ENCODE data around the gene BMAL1.

Gene BMAL1

DNA sequence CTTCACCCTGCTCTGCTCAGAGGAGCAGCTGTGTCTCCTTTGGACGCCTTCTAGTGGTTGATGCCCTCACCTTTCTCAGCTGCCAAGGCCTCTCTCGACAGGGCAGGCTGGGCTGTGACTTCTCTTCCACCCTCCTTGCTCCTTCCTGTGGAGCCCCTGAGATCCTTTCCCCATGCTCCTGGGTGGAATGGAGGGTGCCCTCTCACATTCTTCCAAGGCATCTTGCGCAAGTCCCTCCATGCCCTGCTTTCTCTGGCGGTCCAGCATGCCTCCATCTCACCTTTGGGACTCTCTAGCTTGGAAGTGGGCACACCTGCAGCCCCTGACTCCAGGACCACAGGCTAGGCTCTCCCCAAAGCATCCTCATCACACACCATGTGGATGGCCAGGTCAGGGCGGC lies 68.9 kb downstream of the BMAL1 start:
- no peak for DNase-seq

DNA sequence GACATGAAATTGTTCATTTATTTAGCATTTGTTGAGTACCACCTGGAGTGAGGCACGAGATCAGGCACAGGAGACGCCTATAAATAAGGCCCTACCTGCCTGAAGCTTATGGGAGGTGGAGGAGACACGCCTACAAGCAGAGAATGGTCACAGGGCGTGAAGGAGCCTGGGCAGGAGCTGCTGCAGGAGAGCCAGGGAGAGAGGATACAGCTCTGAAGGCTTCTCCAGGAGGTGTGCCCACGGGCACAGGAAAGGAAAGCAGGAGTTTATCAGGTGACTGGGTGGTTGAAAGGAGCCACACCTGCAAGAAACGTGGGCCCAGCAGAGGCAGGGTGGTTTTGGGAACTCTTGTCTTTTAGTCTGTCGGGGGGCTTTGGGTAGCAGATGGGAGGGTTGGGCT lies 70.3 kb downstream of the BMAL1 start:
- DNase-seq = no peak

DNA sequence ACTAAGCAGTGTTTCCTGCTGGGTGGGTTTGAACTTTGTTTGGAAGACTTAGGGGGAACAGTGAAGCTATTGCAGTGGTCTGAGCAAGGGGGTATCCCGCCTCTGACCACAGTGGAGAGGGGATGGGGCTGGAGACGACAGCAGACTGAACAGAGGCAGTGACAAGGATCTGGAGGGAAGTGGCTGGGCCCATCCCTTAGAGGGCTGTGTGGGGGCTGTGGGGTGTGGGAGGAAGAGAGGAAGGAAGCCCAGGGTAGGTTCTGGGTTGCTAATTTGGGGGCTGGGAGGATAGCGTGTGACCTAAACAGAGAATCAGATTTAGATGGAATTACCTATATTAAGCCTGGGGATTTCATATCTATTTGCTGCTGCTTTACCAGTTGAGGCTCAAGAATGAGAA lies 70.7 kb downstream of the BMAL1 start:
- no peak for DNase-seq

DNA sequence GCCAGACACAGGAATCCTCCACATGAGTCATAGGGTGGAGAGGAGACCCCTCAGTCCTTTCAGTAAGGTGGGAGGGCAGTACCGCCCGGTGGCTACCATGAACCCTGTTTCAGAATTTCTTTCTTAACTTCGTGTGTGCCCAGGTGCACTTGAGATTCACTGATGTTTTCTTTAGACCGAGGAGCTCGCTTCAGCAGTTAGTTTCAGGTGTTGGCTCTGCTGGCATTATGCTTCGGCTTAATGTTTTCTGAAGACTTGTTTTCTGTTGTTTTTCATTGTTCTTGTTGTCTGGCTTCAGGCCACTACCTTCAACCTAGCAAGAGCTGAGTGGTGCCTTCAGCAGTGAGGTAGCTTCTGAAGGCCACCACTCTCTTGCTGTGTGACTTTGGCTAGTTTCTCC lies 71.5 kb downstream of the BMAL1 start:
- DNase-seq = no peak

DNA sequence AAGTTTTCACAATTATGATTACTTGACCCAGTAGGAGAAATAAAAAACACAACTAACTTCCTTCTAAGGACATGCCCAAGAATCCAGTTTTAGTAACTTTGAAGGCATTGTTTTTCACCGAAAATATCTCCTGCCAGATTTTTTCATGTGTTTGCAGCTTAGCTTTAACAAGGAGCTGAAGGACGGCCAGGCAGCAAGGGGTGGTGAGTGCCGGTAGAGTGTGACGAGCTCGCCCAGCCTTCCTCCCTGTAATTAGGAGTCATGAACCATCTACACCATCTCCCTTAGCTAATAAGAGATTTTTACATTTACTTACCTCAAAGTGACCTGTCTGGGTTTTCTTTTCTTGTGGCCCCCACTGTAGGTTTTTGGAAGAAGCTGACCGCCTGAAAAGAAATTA lies 72.0 kb downstream of the BMAL1 start:
- DNase-seq = no peak

DNA sequence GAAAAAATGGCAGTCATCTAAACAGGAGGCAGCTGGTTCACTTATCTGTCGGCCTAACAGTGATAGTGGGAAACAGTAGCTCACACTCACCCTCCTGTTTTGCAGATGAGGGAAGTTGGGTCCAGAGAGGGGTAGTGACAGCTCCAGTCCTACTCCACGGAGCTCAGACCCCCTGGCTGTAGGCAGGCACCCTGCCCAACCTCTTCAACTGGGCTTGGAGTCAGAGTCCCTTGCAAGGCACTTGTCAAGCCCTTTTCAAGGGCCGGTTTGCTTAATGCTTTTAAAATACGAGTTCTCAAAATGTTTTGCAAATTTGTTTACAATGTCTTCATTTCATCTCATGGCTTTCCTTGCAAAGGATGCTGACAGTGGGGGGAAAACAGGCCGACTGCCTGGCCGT lies 75.1 kb downstream of the BMAL1 start:
- DNase-seq = no peak

DNA sequence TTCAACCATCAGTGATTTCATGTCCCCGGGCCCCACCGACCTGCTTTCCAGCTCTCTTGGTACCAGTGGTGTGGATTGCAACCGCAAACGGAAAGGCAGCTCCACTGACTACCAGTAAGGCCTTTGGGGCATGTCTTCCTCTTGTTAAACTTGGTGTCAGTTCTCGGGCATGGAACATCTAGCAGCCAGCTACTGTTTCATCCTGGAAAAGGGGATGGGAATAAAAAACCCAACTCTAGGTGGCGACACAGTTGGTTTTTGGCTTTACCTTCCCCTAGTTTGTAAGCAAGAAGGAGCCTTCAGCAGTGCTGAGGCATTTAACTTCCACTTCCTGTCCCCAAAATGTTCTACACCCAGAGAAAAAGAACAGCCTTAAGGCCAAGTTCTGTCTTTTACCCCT lies 76.7 kb downstream of the BMAL1 start:
- DNase-seq = no peak

DNA sequence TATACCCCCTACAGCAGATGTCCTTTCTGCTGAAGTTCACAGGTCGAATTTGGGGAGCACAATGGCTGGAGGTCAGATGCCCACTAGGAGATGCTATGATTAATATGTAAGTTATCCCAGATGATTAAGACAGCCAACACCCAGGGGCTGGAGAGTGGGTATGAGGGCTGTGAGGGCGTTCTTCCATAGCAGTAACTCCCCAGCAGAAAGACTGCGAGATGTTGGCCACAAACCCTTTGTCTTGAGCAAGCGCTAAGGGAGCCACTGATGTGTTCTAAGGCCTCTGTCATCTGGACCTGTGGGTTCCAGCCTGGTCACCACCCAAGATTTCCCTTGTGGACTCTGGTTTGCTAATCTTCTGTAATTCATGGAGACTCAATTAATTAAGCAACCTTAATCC lies 77.6 kb downstream of the BMAL1 start:
- DNase-seq = no peak

DNA sequence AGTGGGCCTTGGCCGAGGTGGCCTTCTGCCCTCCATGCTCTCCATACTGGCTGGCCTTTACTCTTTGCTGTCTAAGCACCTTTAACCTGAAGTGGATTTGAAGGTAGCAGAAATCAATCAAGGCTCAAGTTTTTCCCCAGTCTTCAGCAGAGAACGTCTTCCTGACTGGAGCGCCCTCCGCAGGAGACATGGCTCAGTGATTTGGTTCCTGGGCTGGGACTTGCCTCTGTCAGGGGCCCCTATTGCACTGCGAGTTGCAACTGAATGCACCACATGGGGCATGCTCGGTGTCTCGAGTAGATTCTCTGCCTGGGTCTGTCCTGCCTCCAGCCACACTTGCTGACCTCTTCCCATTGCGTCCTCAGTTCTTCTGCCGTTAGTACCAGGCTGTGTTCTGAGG lies 79.6 kb downstream of the BMAL1 start:
- no peak for DNase-seq

DNA sequence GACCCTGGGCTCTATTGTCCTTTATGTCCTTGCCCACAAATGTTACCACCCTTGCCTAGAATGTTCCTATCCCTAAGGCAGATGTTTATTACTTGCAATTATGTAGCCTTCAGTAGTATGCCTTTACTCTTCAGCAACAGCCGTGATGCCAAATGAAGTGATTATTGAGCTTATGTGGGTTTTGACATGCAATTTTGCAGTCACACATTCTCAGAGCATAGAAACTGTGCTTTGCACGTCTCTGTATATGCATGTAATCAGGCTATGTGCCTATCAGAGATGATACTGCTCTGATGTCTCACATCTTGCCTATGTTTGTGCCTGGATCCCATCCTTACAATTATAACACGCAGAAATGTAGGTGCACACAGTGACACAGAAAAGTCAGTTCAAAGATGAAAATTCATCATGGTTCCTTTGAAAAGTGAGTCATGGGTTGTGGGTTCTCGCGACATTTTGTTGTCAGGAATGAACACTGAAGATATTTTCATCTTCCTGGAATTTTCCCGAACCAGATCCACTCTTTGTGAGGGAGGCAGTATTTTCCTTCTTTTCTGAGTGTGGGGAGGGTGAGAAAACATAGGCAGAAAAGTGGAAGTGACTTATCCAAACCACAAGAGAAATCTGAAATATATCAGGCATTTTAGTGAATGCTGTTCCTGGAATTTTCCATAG lies 81.1 kb downstream of the BMAL1 start:
- DNase-seq = no peak

DNA sequence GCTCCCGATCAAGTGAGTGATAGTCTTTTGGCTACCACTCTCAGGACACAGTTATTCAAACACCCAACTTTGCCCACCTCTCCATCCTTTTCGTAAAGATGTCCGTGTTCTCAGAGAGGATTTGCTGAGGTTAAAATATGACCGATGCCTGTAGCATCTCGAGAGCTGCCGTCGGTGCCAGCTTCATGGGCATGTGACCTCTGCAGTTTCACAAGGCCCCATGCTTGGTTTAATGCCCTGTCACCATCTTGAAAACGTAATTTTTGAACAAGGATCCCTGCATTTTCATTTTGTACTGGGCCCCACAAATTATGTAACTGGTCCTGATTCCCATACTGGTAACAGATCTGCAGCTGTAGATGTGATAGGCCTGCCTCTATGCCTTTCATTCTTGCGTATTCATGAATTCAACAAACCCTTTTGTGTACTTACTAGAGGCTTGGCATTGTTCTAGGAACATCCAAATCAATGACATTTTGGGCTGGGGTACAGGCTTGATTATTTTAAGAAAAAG lies 85.1 kb downstream of the BMAL1 start:
- no peak for DNase-seq

DNA sequence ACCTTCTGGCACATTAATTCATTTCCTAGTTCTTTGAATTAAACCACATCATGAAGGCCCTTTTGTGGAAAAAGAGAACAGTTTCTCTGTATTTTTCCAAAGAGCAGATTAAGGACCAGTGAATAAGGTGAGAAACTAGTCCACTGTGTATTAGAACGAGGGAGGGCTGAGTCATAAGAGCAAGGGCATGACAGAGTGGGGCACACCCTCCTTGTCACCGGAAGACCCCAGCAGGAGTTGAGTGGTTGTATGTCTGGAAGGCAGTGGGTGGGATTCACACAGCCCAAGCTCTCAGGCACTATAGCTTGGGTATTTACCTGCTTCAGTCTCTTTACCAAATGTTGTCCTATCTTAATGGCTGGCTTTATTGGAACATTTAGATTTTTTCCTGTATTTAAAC lies 86.8 kb downstream of the BMAL1 start:
- DNase-seq = no peak

DNA sequence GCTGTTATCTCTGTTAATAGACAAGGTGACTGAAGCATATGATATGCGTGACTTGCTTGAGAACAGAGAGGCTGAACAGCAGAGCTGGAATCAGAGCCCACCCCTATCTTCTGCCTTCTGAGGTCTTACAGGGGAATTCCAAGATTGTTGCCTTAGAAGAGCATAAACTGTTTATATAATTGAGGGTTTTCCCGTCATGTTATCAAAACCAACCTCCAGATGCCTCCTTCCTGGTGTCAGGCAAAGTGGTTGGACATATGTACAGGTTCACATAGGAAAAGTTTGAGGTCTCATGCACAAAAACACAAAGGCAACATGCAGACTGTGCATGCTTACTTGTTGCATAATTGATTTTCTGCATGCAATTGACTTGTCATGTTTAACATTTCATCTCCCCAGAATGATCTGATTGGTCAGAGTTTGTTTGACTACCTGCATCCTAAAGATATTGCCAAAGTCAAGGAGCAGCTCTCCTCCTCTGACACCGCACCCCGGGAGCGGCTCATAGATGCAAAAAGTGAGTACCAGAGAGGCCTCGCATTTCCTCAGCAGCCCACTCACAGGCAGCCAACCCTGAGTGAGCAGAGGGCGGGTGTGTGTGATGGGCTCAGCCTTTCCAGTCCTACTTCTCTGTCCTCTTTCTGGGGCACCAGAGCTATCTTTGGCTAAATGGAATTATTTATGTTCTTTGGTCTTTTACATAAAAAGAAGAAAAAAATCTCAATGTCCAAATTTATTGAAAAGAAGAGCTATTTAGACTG lies 88.9 kb downstream of the BMAL1 start:
- DNase-seq = no peak

DNA sequence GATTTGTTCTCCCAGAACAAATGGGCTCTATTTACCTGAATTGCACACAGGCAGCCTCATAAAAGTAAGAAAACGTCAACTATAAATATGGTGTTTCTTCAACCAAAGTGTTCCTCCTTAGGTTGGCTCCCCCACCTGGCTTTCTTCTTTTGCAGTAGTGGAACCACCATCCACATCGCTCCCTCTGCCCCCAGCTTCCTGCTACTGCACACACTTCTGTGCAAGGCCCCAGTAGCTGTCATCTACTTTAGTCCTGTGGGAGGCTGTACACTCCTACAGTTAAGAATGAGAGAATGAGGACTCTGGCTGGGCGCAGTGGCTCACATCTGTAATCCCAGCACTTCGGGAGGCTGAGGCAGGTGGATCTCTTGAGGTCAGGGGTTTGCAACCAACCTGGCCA lies 89.5 kb downstream of the BMAL1 start:
- DNase-seq = no peak

DNA sequence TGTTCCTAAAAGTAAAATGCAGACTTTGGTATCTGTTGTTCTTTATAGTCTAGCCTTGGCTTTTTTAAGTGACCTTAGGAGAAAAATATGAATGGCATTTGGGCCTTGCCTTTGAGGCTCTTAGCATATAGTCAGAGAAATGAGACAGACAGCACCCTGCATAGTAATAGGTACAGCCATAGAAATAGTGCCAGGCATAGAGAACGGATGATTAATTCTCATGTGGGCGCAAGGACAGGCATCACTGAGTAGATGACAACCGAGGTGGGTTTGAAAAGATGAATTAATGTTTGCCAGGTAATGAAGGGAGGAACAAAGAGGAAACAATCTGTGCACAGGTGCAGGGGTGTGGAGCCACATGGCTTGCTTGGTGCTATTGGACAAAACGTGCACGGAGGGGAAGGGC lies 90.5 kb downstream of the BMAL1 start:
- no peak for DNase-seq

DNA sequence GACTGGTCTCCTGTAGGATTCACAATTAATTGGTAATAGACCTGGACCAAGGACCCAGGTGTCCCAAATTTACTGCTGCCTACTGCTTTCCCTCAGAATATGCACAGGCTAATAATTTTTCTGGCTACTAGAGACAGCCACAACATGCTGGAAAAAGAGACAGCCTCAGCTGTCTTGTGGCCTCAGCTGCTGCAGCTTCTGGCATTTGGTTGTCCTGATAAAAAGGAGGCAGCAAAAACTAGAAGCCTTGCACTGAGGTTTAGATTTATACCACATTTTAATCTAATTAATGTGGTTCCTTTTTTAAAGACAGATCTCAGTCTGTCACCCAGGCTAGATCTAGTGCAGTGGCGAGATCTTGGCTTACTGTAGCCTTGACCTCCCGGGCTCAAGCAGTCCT lies 95.6 kb downstream of the BMAL1 start:
- DNase-seq = no peak

DNA sequence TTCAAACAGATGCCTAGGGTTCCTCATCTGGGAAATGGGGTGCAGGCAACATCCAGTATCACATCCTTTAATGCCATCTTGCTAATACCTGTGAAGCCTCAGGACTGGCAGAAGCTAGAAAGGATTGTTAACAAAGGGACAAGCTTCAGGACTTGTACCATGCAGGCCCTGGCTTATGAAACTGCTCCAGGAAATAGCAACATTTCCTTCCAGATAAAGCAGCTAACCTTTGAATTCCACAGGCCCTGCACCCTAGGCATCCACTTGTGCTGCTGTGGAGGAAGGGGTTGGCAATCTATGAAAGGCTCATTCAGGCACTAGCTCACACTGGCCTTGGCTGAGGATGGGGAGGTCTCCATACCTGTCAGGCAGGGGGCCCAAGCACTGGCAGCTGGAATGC lies 98.2 kb downstream of the BMAL1 start:
- DNase-seq = no peak

DNA sequence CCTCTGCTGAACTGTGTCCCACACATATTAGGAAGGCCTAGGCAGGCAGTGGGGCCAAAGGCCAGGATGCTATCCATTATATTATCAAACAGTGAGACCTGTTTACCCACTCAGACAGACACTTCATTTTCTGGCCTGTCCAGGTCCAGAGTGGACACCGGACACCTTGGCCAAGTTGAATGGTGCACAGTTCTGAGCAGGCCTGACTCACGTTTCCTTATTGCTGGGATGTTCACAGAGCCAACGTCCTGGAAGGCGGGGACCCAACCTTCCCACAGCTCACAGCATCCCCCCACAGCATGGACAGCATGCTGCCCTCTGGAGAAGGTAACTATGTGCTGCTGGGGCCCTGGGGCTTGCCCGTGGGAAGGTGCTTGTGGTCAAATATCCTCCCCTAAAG lies 98.8 kb downstream of the BMAL1 start:
- no peak for DNase-seq

DNA sequence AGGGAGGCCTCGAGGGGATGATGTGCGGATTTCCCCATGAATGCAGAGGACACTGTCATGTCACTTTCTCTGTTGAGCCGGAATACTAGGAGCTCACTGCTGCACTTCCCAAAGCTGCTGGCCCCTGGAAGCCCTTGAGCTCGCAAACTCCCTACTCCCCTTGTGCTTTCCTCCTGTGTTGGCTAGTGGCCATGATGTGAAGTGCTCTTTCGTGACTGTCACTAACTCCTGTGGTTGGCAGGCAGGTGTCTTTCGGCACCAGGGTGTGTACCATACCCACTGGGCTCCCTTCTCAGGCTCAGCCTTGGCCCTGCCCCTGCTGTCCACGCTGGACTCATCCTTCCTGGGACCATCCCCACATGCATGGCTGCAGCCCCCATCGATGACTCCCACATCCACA lies 99.2 kb downstream of the BMAL1 start:
- DNase-seq = no peak

DNA sequence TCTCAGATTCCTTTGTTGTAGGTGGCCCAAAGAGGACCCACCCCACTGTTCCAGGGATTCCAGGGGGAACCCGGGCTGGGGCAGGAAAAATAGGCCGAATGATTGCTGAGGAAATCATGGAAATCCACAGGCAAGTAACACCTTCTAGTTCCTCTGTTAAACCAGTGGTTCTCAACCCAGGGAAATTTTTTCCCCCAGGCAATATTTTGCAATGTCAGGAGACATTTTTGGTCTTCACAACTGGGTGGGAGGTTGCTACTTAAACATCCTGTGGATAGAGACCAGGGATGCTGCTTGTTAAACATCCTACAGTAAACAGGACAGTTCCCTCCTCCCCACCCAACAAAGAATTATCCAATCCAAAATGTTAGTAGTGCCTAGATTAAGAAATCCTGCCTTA lies 100.7 kb downstream of the BMAL1 start:
- no peak for DNase-seq

DNA sequence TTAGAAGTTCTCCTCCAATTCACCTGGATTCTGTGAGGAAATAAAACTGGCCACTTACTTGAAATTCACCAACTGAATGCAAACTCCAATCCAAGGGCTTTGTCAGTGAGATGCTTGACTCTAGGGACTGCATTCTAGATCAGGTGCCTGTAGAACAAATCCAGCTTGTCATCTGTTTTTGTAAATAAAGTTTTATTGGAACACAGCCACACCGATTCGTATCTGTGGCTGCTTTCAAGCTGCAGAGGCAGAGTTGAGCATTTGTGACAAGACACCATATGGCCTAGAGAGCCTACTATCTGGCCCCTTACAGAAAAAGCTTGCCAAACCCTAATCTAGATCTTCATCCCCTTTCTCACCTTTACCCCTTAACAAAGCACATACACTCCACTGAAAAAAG lies 103.1 kb downstream of the BMAL1 start:
- no peak for DNase-seq

DNA sequence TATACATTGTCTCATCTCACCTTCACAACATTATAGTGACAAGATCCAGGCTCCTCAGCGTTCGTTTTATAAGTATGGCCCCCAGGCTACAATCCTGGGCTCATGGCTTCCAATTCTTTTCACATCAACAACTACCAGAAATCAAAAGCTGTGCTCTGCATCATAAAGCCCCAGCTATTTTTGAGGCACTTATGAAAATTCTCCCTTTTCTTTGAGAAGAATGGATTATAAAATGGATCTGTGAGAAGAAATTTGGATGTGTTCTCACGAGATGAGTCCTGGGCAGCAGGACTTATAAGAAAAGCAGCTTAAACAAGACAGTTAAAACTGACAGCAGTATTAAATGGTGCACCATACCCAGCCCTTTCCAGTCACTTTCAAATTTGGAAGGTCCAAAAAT lies 105.2 kb downstream of the BMAL1 start:
- no peak for DNase-seq

DNA sequence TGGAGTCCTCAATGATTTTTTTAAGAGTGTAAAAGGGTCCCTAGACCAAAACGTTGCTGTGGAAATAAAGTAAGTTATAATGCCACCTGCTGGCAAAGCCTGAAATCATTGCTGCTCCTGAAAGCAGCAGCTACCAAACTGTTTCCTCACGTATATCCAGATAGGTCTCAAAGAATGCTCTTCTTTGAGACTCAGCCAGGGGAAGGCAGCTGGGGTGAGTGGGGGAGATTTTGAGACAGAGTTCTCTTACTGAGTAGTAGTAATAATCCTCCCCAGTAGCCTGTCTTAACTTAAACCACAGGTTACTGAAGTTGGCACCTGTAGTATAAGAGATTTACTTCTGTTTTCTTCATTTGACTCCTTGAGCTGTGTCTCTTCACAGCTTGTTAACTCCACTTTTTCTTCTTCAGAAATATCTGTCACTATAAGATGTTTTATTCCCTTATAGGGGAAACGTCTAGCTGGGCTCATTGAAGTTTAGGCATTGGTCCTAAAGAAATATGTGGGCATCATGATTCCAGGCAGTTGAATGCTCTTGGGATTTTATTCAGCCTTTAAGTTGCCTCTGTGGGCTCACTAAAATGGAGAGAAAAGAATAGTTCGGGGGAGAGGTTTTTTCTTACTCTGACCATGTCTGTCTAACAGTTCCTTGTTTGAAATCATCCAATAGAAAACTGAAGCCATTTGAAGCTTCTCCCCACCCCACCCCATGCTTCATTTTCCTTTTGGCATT lies 107.5 kb downstream of the BMAL1 start:
- DNase-seq = peak in 2 of 6 experiments; percentile 8 to 21

DNA sequence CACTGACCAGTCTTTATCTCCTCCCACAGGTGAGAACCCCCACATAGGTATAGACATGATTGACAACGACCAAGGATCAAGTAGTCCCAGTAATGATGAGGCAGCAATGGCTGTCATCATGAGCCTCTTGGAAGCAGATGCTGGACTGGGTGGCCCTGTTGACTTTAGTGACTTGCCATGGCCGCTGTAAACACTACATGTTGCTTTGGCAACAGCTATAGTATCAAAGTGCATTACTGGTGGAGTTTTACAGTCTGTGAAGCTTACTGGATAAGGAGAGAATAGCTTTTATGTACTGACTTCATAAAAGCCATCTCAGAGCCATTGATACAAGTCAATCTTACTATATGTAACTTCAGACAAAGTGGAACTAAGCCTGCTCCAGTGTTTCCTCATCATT lies 109.0 kb downstream of the BMAL1 start:
- no peak for DNase-seq
